K562 (cell line): ENCODE measurements around the gene PIK3R2. TPM values are rescaled to one million over a fixed set of nuclear protein-coding genes. Genes with fewer than 3 reads are reported as not detected.

Experiments
- DMBX1 ChIP-seq: fragments of 250-450 bp; sonication (Bioruptor Pico); IDR thresholded peaks from 2 replicates; pipeline ENCODE4 v1.8.0; 2022; ENCODE audit warnings: inconsistent platforms, mild to moderate bottlenecking, moderate library complexity, borderline replicate concordance
- DPF2 ChIP-seq: fragments of 450-650 bp; IDR thresholded peaks from 2 replicates; pipeline ENCODE4 v1.6.1; 2016
- ESRRA ChIP-seq: fragments of 450-650 bp; IDR thresholded peaks from 2 replicates; pipeline ENCODE4 v1.6.1; 2014; ENCODE audit warnings: low read depth, mild to moderate bottlenecking, moderate library complexity, borderline replicate concordance
- EWSR1 ChIP-seq: fragments of 450-650 bp; IDR thresholded peaks from 2 replicates; pipeline ENCODE4 v1.6.1; 2018; ENCODE audit warnings: borderline replicate concordance, mild to moderate bottlenecking, low read depth, moderate library complexity; ENCODE audit not compliant: partially characterized antibody
- EZH2 ChIP-seq: IDR thresholded peaks from 2 replicates; pipeline ENCODE4 v1.6.1; 2012; ENCODE audit warnings: low read depth, mild to moderate bottlenecking, inconsistent platforms, low read length, borderline replicate concordance
- HDAC1 ChIP-seq, 2 experiments: fragments of 450-650 bp; IDR thresholded peaks; 2 replicates each; pipeline ENCODE4 v1.6.1; 2016 to 2017; ENCODE audit warnings: inconsistent platforms in 1 of 2, mild to moderate bottlenecking in 1 of 2, moderate library complexity in 1 of 2
- HINFP ChIP-seq: fragments of 450-650 bp; conservative IDR thresholded peaks from 2 replicates; pipeline ENCODE4 v1.6.1; 2016; ENCODE audit warnings: missing genetic modification characterization, low read depth, mild to moderate bottlenecking, control low read depth, missing compliant biosample characterization
- MCM5 ChIP-seq: fragments of 450-650 bp; IDR thresholded peaks from 2 replicates; pipeline ENCODE4 v1.6.1; 2016; ENCODE audit warnings: low read depth
- NR2C1 ChIP-seq, 2 experiments: fragments of 450-650 bp; IDR thresholded peaks; 2 replicates each; pipeline ENCODE4 v1.6.1; 2017; ENCODE audit warnings: mild to moderate bottlenecking in 2 of 2, antibody characterized with exemption in 1 of 2, inconsistent platforms in 1 of 2, missing compliant biosample characterization in 1 of 2, missing genetic modification characterization in 1 of 2
- PHB2 ChIP-seq: fragments of 450-650 bp; IDR thresholded peaks from 2 replicates; pipeline ENCODE4 v1.6.1; 2017; ENCODE audit warnings: low read depth
- PURB ChIP-seq: sonication (generic); formaldehyde crosslinking; IDR thresholded peaks from 2 replicates; pipeline ENCODE4 v1.9.0; 2021; ENCODE audit warnings: low read depth, mild to moderate bottlenecking, missing genetic modification reagents
- PYGO2 ChIP-seq: fragments of 450-650 bp; IDR thresholded peaks from 2 replicates; pipeline ENCODE4 v1.6.1; 2016; ENCODE audit warnings: mild to moderate bottlenecking, missing genetic modification characterization, moderate library complexity, missing compliant biosample characterization
- SMAD3 ChIP-seq: fragments of 450-650 bp; formaldehyde crosslinking; conservative IDR thresholded peaks from 2 replicates; pipeline ENCODE4 v1.4.0; 2020; ENCODE audit warnings: mild to moderate bottlenecking
- SMARCA4 ChIP-seq: fragments of 450-650 bp; IDR thresholded peaks from 2 replicates; pipeline ENCODE4 v1.6.1; 2016
- STAG1 ChIP-seq: sonication (generic); formaldehyde crosslinking; IDR thresholded peaks from 2 replicates; pipeline ENCODE4 v1.5.0; 2020; ENCODE audit warnings: missing genetic modification reagents, borderline replicate concordance
- TAF1 ChIP-seq: IDR thresholded peaks from 2 replicates; pipeline ENCODE4 v1.6.1; 2011; ENCODE audit warnings: mild to moderate bottlenecking, low read length, moderate library complexity; ENCODE audit not compliant: insufficient read depth, control insufficient read depth, severe bottlenecking; ENCODE audit errors: extremely low read depth
- TBL1XR1 ChIP-seq, 2 experiments: IDR thresholded peaks; 2 replicates each; pipeline ENCODE4 v1.6.1; 2012; ENCODE audit warnings: improper control_type of control experiment in 2 of 2, low read length in 2 of 2, mild to moderate bottlenecking in 1 of 2
- TOE1 ChIP-seq, 2 experiments: fragments of 450-650 bp in 1 of 2; sonication (generic) in 1 of 2; formaldehyde crosslinking in 1 of 2; IDR thresholded peaks; 2 replicates each; pipeline versions ENCODE4 v1.7.1 to v1.8.0; 2016 to 2022; ENCODE audit warnings: borderline replicate concordance in 2 of 2, mild to moderate bottlenecking in 2 of 2, antibody characterized with exemption in 1 of 2, inconsistent platforms in 1 of 2, low read depth in 1 of 2, missing genetic modification reagents in 1 of 2, moderate library complexity in 1 of 2
- WHSC1 ChIP-seq: IDR thresholded peaks from one replicate; pipeline ENCODE4 v1.6.1; 2012; ENCODE audit warnings: low read length, control low read depth, inconsistent platforms
- ZBTB1 ChIP-seq: sonication (generic); formaldehyde crosslinking; IDR thresholded peaks from 2 replicates; pipeline ENCODE4 v1.8.1; 2023; ENCODE audit warnings: missing genetic modification reagents, low read depth, mild to moderate bottlenecking, borderline replicate concordance
- ZEB2 ChIP-seq: fragments of 450-650 bp; IDR thresholded peaks from 2 replicates; pipeline ENCODE4 v1.6.1; 2016
- ZNF143 ChIP-seq: sonication (generic); formaldehyde crosslinking; IDR thresholded peaks from 2 replicates; pipeline ENCODE4 v1.9.0; 2022; ENCODE audit warnings: mild to moderate bottlenecking, missing genetic modification reagents
- ZNF354B ChIP-seq: fragments of 250-450 bp; sonication (Bioruptor Pico); IDR thresholded peaks from 2 replicates; pipeline ENCODE4 v1.4.0; 2020
- ZNF717 ChIP-seq: fragments of 250-450 bp; sonication (Bioruptor Pico); IDR thresholded peaks from 2 replicates; pipeline ENCODE4 v1.5.0; 2021
- ZNF79 ChIP-seq: fragments of 250-450 bp; sonication (Bioruptor Pico); IDR thresholded peaks from 2 replicates; pipeline ENCODE4 v1.4.0; 2020; ENCODE audit warnings: low read depth, mild to moderate bottlenecking, moderate library complexity
- polyA plus RNA-seq, 8 experiments: library from polyadenylated mRNA; depleted of rRNA in 4 of 8; stranded (reverse) in 5 of 8; unstranded in 3 of 8; fragments of >200 nt; fragmentation: Nextera tagmentation in 2 of 8; fragmentation: Illumina TruSeq in 1 of 8; extraction: Ambion mirVana in 2 of 8; extraction: Trizol in 1 of 8; gene quantifications; 2 replicates each; pipeline versions ENCODE4 v1.2.1 to v1.2.3, GENCODE V29; 2011 to 2014; ENCODE audit warnings: inconsistent platforms in 1 of 8, missing spikeins in 1 of 8
- total RNA-seq, 7 experiments: library from RNA; depleted of rRNA in 6 of 7; stranded (reverse); fragments of >200 nt in 6 of 7; fragmentation: Illumina TruSeq in 2 of 7; extraction: Trizol in 2 of 7; gene quantifications; 2 replicates each; pipeline versions ENCODE4 v1.2.1 to v1.2.3, GENCODE V29; 2011 to 2021; ENCODE audit warnings: low replicate concordance in 1 of 7
- TF ChIP-seq, protein P1 (sequence below): fragments of 250-450 bp; sonication (Bioruptor Pico); IDR thresholded peaks from 2 replicates; pipeline ENCODE4 v1.5.0; 2020; ENCODE audit warnings: mild to moderate bottlenecking, borderline replicate concordance

The PIK3R2 gene
- total and polyA plus RNA-seq, 9 of the 15 experiments (the other 6 are each of a cell fraction or from before 2014, with no cell fraction given): 0.39 to 37.9 (median 5.3) TPM

DNA sequence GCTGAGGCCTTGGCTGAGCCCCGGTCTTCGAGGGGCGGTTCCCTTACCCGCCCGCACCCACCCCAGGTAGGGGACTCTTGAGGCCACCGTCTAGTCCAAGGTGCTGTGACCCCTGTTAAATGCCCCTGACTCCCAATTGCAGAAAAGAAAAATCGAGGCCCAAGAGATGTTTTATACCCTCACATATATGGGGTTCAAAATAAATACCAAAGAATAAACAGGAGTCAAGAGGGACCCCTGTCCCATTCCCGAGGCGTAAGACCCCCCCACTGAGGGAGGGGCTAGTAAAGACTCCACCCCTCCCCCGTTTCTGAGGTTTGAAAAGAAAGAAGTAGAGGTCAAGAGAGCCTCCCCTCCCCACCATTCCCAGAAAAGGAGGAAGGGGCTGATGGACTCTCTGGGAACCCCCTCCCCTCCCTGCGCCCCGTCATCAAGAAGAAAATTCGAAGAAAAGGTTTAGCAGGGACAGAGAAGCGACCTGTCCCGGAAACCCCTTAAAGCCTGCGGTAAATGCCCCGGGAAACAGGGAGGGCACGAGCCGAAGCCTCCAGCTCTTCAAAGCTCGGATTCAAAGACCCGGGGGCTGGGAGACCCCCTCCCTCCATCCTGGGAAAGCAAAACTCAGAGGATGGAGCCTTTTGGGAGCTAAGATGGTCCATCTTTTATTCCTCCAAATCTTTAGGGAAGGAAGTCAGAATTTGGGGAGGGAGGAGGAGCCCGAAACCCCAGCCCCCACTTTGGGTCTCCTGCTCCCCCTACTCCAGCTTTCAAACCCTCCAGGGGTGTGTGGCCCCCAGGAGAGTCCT lies 51.6 kb downstream of the PIK3R2 start (continued):
- TF ChIP-seq ZNF717 (CRISPR knock-in tag) (no peak), TBL1XR1 (IDR thresholded peaks at IDR 0.05; ENCODE audit: low read length in 2 of 2) (no peak), TOE1 (IDR thresholded peaks at IDR 0.05; ENCODE audit: borderline replicate concordance) (peak; percentile 77), TOE1 (CRISPR knock-in tag; IDR thresholded peaks at IDR 0.05; ENCODE audit: borderline replicate concordance, low read depth) (no peak), SMARCA4 (0 out of 2 replicates have a peak, but pooled peaks have one; percentile 48), SMAD3 (CRISPR knock-in tag) (0 out of 2 replicates have a peak, but pooled peaks have one; percentile 60), MCM5 (no peak), STAG1 (no peak), PHB2 (no peak), ZNF79 (CRISPR knock-in tag) (no peak), WHSC1 (no peak), ZBTB1 (CRISPR knock-in tag) (no peak), ZNF143 (CRISPR knock-in tag) (no peak), TAF1 (peak; percentile 53), HDAC1 (IDR thresholded peaks at IDR 0.05) (0 out of 4 replicates have a peak, but pooled peaks of 1 of the 2 experiments have one; percentile 24), ESRRA (no peak), EWSR1 (no peak), HINFP (tag) (no peak), NR2C1 (IDR thresholded peaks at IDR 0.05) (peak; percentile 32; the same call in 1 of the 2 replicates), NR2C1 (tag; IDR thresholded peaks at IDR 0.05) (0 out of 2 replicates have a peak, but pooled peaks have one; percentile 5), ZEB2 (0 out of 2 replicates have a peak, but pooled peaks have one; percentile 14), DPF2 (peak; percentile 27; the same call in 1 of the 2 replicates), PYGO2 (tag) (no peak), DMBX1 (CRISPR knock-in tag) (no peak), ZNF354B (CRISPR knock-in tag) (no peak), PURB (CRISPR knock-in tag) (no peak), EZH2 (no peak)
- TF ChIP-seq, protein P1, sequence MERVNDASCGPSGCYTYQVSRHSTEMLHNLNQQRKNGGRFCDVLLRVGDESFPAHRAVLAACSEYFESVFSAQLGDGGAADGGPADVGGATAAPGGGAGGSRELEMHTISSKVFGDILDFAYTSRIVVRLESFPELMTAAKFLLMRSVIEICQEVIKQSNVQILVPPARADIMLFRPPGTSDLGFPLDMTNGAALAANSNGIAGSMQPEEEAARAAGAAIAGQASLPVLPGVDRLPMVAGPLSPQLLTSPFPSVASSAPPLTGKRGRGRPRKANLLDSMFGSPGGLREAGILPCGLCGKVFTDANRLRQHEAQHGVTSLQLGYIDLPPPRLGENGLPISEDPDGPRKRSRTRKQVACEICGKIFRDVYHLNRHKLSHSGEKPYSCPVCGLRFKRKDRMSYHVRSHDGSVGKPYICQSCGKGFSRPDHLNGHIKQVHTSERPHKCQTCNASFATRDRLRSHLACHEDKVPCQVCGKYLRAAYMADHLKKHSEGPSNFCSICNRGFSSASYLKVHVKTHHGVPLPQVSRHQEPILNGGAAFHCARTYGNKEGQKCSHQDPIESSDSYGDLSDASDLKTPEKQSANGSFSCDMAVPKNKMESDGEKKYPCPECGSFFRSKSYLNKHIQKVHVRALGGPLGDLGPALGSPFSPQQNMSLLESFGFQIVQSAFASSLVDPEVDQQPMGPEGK: no peak
